HG02852 (cell line): ENCODE data around the gene SCAI.

Source experiments
- ATAC-seq: cut with Tn5 transposase; IDR thresholded peaks from one replicate; pipeline ENCODE4 v1.9.1; 2021; ENCODE audit warnings: mild to moderate bottlenecking, moderate library complexity; ENCODE audit not compliant: unreplicated experiment

SCAI gene

GRCh38 chr9:124897570-124898460 lies 245.5 kb downstream of the SCAI start:
- no peak for ATAC-seq

GRCh38 chr9:124894741-124895170 lies 248.6 kb downstream of the SCAI start:
- ATAC-seq, result no peak

GRCh38 chr9:124894035-124894740 lies 249.1 kb downstream of the SCAI start:
- ATAC-seq, result no peak
